Nucleus accumbens (tissue), 56 donors: ENCODE results near the gene TRIM54.

Experiments
- DNase-seq, 56 donors: peaks; one replicate each; lab custom pipeline; 2025; lab: John Stamatoyannopoulos, UW

TRIM54 gene

GRCh38 chr2:27281855-27282559 is at the start of gene TRIM54:
TRIM54 (plus strand) TSS chr2:27282429; CDS start chr2:27282732, 303 bp downstream.
- DNase-seq = no peak

- DNase-seq = no peak
These were observed 48.9 kb upstream of the TRIM54 start for GRCh38 chr2:27233341-27233740.

- no peak for DNase-seq
These were observed 46.1 kb upstream of the TRIM54 start for GRCh38 chr2:27236136-27236535.

- no peak for DNase-seq
These were observed 45.6 kb upstream of the TRIM54 start for GRCh38 chr2:27236626-27237025.

GRCh38 chr2:27237341-27237945 is 44.8 kb upstream of the TRIM54 start:
- no peak for DNase-seq

GRCh38 chr2:27238976-27239375 is 43.3 kb upstream of the TRIM54 start:
- no peak for DNase-seq

- DNase-seq = no peak
These were observed 41.8 kb upstream of the TRIM54 start for GRCh38 chr2:27240406-27240805.

GRCh38 chr2:27241761-27242613 is 40.2 kb upstream of the TRIM54 start:
- DNase-seq = no peak

- DNase-seq = no peak
These were observed 39.6 kb upstream of the TRIM54 start for GRCh38 chr2:27242614-27242951.

- no peak for DNase-seq
These were observed 38.7 kb upstream of the TRIM54 start for GRCh38 chr2:27243391-27244130.

- no peak for DNase-seq
These were observed 37.1 kb upstream of the TRIM54 start for GRCh38 chr2:27245116-27245515.

GRCh38 chr2:27245626-27246025 is 36.6 kb upstream of the TRIM54 start:
- no peak for DNase-seq

GRCh38 chr2:27247893-27248292 is 34.3 kb upstream of the TRIM54 start:
- DNase-seq = no peak

- DNase-seq = no peak
These were observed 32.9 kb upstream of the TRIM54 start for GRCh38 chr2:27249159-27249890.

- DNase-seq = peak in 7 of 56 donors; percentile 1 to 51 (median 9)
These were observed 32.2 kb upstream of the TRIM54 start for GRCh38 chr2:27249891-27250651.

- no peak for DNase-seq
These were observed 31.4 kb upstream of the TRIM54 start for GRCh38 chr2:27250652-27251379.

GRCh38 chr2:27251766-27252165 is 30.5 kb upstream of the TRIM54 start:
- no peak for DNase-seq

- no peak for DNase-seq
These were observed 27.0 kb upstream of the TRIM54 start for GRCh38 chr2:27255187-27255586.

GRCh38 chr2:27255660-27256059 is 26.6 kb upstream of the TRIM54 start:
- no peak for DNase-seq
